ENCODE measurements around the gene PDE1C. TPM values are rescaled to one million over a fixed set of nuclear protein-coding genes. Genes with fewer than 3 reads are reported as not detected.
A peak's percentile ranks its signal among the peaks of the same experiment; 100 is the strongest.

PDE1C gene
- total RNA-seq, 1 experiment from 2014 or later = 0.11 TPM

DNA sequence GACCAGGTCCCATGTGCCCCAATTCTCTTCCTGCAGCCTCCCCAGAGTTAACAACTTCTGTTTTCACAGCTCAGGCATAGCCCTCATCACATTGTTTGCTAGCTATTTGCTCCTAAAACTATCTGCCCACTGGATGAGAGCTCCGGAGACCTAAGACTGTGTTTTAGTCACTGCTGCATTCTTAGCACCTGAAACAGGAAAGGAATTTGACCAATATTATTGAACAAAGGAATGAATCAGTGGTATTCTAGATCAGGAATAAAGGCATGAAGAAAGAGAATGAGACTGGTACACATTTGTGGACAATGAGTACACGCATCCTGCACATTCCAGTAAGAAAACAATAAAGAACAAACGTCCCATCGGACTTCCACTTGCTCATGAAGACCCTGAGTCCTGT lies 328.4 kb downstream of the PDE1C start:
- no peak for DNase-seq (ENCODE audit: low read depth in 1 of 2, low spot score in 2 of 2)
- Histone ChIP-seq H3K4me1 (replicated peaks) (no peaks in the 10 kb centered on the region), H3K4me3 (no peak overlapping the region), H3K27me3 (replicated peaks) (no peaks in the 10 kb centered on the region), H3K9me3 (replicated peaks) (no peaks in the 10 kb centered on the region), H3K36me3 (no peaks in the 10 kb centered on the region), H3K27ac (no peak overlapping the region)

DNA sequence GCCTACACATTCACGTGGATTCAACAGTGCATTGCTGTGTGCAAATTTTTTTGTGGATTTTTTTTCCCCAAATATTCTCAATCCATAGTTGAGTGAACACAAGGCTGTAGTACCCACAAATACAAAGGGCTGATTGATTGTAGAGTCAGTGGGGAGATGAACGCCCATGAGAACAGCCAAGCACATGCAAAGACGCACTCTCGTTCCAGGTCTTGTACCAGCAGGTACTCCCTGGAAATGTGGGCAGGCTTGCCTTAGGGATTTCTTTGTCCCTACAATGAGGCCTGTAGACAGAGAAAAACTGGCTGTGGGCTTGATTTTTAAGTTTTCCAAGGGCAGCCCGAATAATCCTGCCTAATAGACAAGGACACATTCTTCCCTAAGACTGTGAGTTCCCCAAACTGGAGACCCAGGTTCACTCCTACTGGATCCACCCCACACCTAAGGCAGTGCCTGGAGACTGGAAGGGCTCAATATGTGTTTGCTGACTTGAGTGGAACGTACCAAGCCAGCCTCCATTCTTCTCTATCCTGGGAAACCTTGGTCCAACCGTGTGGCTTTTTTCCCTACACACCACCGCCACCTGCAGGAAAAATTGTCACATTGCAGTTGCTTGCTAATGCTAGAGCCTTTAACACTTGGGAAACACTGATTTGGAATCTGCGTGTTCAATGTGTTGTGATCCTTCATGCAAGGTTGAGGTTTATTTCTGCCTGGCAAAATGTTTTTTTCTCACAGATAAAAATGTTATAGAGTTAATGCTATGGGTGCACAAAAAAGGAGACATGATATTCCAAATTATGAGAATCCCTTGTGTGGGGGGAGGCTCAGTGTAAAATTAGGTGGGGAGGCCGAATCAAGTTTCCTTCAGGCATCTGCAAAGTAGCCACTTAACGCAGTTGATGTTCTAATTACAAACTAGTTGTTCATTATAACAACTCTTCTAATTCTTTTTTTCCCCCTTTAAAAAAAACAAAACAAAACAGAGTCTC lies 333.9 kb downstream of the PDE1C start:
- peak; percentile 15 to 45 for DNase-seq (ENCODE audit: low read depth in 1 of 2, low spot score in 2 of 2)
- H3K4me3 ChIP-seq = no peak overlapping the region
- H3K27ac ChIP-seq = no peak overlapping the region
- H3K9me3 ChIP-seq (replicated peaks) = no peaks in the 10 kb centered on the region
- no peaks in the 10 kb centered on the region for H3K4me1 ChIP-seq (replicated peaks)
- H3K27me3 ChIP-seq (replicated peaks) = no peaks in the 10 kb centered on the region
- H3K36me3 ChIP-seq = no peaks in the 10 kb centered on the region

DNA sequence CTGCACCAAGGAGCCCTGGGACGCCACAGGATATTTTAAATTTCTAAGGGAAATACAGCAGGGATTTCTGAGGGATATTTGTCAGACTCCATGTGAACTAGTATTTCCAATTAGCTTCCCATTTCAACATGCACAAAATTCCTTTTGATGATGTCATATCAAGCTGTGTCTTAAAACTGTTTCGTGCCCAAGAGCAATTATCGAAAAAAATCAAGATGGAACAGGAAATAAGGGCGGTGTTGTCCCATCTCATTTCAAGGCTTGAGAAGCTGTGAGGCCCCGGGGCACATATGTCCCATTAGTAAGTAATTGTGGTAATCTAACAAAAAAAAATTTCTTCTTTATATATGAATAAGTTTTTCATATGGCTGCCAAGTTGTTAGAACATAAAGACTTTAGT lies 335.8 kb downstream of the PDE1C start:
- no peak for DNase-seq (ENCODE audit: low read depth in 1 of 2, low spot score in 2 of 2)
- no peak overlapping the region for H3K4me3 ChIP-seq

DNA sequence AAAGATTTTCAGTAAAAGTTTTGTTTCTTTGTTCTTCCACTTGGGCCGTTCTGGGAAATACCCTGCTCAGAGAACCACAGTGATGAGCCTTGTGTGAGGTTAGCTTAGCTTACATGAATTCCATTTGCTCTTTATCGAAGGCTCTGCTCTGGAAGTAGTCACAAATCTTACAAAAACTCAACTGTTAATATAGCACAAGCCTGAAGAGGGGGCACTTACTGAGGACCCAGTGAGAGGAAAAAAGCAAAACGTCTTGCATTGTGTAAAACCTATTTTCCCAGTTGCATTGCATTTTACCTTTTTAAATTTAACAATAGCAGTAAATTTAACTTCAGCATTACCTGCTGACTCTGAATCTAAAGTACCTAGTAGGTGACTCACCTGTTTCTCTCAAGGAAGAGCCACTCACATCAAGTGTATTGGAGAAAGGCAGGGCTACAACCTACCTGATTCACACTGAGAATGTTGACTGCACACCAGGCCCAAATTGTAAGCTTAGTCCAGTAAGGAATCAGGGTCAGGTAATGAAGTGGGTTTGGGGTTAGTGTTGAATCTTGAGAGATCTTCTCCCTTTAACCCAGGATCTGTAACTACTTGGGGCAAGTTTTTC lies 340.9 kb downstream of the PDE1C start:
- Histone ChIP-seq H3K27ac (no peak overlapping the region), H3K9me3 (replicated peaks) (0 out of 2 replicates have a peak, but pooled peaks cover 2% of the 10 kb centered on the region), H3K4me1 (replicated peaks) (no peaks in the 10 kb centered on the region), H3K36me3 (no peaks in the 10 kb centered on the region), H3K27me3 (replicated peaks) (no peaks in the 10 kb centered on the region), H3K4me3 (no peak overlapping the region)
- DNase-seq (ENCODE audit: low read depth in 1 of 2, low spot score in 2 of 2) = no peak

More for the DNA sequence above, 335.8 kb downstream of the PDE1C start:
- Histone ChIP-seq H3K9me3 (replicated peaks) (no peaks in the 10 kb centered on the region), H3K36me3 (no peaks in the 10 kb centered on the region), H3K4me1 (replicated peaks) (no peaks in the 10 kb centered on the region), H3K27ac (no peak overlapping the region), H3K27me3 (replicated peaks) (no peaks in the 10 kb centered on the region)

DNA sequence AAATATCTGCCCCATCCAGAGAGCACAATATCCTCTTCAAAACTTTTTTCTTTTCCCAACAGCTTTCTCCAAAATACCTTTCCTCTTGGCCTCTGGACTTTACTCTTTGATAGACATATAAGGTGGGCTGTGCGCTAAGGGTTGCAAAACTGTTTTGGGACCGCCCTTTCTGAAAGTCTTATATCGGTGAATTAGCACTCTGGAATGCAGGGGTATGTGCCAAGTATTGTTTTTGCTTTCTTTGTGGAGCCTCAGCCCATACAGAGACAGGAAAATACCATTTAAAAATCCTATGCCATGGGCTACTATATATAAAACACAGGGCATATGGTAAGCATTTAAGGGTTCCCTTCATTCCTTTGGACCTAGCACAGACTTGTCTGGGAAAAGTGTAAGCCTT lies 345.5 kb downstream of the PDE1C start:
- Histone ChIP-seq H3K9me3 (replicated peaks) (0 out of 2 replicates have a peak, but pooled peaks cover 2% of the 10 kb centered on the region), H3K27ac (no peak overlapping the region), H3K27me3 (replicated peaks) (no peaks in the 10 kb centered on the region), H3K4me1 (replicated peaks) (no peaks in the 10 kb centered on the region), H3K36me3 (no peaks in the 10 kb centered on the region), H3K4me3 (no peak overlapping the region)
- DNase-seq (ENCODE audit: low read depth in 1 of 2, low spot score in 2 of 2) = no peak

DNA sequence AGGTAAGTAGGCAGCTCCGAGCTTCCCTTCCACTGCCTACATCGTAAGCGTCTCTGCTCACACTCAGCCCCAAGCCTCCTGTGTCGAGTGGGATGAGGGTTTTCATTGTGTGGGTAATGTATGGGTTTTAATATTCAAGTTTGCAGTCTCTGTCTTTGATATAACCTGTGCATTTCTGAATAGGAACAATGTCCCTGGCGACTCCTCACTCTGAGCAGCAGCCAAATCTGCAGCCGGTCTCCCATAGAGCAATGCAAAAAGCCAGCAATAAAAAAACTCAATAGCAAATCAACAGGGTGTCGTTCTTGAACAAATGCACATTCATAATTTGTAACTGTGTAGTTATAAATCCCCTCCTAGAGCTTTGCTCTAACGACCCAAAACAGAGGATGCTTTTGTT lies 349.8 kb downstream of the PDE1C start:
- no peak for DNase-seq (ENCODE audit: low read depth in 1 of 2, low spot score in 2 of 2)
- H3K4me1 ChIP-seq (replicated peaks) = no peaks in the 10 kb centered on the region
- H3K9me3 ChIP-seq (replicated peaks) = no peaks in the 10 kb centered on the region
- H3K36me3 ChIP-seq = no peaks in the 10 kb centered on the region
- no peaks in the 10 kb centered on the region for H3K27me3 ChIP-seq (replicated peaks)
- H3K27ac ChIP-seq = no peak overlapping the region
- no peak overlapping the region for H3K4me3 ChIP-seq

DNA sequence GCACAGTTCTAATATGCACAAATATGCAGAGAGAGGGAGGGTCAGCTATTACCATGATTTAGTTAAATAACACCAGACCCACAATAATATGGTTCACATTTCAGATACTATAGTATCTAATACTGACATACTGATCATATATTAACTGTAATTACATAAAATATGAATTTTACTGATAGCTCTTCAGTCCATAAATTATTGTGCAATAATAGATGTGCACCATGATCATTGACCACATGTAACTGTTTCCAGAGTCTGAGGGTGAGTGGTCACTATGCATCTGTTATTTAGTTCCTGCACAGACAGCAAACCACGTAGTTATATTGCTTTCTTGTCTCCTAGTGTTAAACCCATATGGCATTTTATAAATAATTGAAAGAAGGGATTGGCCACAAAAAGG lies 353.9 kb downstream of the PDE1C start:
- no peak for DNase-seq (ENCODE audit: low read depth in 1 of 2, low spot score in 2 of 2)
- Histone ChIP-seq H3K27ac (no peak overlapping the region), H3K9me3 (replicated peaks) (no peaks in the 10 kb centered on the region), H3K4me3 (no peak overlapping the region), H3K4me1 (replicated peaks) (no peaks in the 10 kb centered on the region), H3K27me3 (replicated peaks) (no peaks in the 10 kb centered on the region), H3K36me3 (no peaks in the 10 kb centered on the region)

DNA sequence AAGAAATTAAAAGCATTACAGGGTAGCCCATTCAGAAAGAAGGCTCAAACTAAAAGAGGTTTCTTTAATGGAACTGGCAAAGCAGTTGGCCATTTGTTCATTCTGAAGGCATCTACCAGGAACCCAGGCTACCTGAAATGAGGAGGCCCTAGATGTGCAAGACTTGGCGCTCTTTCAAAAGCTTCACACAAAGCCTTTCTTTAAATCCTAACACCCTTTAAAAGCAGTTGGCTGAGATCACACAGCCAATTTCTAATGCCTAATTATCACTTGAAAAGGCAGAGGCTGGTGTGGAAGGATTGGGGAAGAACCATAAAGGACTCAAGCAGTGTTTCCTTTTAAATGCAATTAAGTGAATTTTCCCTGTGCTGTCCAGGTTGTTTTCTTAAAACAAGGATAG lies 360.0 kb downstream of the PDE1C start:
- H3K4me1 ChIP-seq (replicated peaks) = no peaks in the 10 kb centered on the region

DNA sequence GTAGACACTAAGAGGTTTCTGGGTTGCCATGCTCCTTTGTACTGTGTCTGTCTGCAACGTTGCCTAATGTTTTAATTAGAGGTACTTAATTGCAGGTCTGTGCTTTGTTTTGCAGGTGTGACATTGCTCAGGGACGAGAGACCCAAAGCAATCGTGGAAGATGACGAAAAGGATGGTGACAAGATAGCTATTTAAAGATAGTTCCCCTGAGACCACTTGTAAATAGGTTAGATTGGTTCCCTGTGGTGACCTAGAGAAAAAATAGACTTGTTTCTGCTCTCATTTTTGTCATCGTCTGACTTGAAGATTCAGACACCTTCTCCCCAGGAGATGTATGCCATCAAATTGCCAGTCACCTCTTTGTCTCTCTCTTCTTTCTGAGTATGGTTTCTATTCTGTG lies 363.1 kb downstream of the PDE1C start:
- Histone ChIP-seq H3K4me1 (replicated peaks) (no peaks in the 10 kb centered on the region), H3K4me3 (no peak overlapping the region), H3K27me3 (replicated peaks) (0 out of 2 replicates have a peak, but pooled peaks cover 2% of the 10 kb centered on the region), H3K36me3 (no peaks in the 10 kb centered on the region), H3K9me3 (replicated peaks) (no peaks in the 10 kb centered on the region), H3K27ac (no peak overlapping the region)
- DNase-seq (ENCODE audit: low read depth in 1 of 2, low spot score in 2 of 2) = no peak

More for the DNA sequence above, 360.0 kb downstream of the PDE1C start:
- no peaks in the 10 kb centered on the region for H3K36me3 ChIP-seq
- no peak overlapping the region for H3K27ac ChIP-seq
- no peak overlapping the region for H3K4me3 ChIP-seq
- H3K9me3 ChIP-seq (replicated peaks) = no peaks in the 10 kb centered on the region
- DNase-seq (ENCODE audit: low read depth in 1 of 2, low spot score in 2 of 2) = no peak
- H3K27me3 ChIP-seq (replicated peaks) = 0 out of 2 replicates have a peak, but pooled peaks cover 2% of the 10 kb centered on the region

DNA sequence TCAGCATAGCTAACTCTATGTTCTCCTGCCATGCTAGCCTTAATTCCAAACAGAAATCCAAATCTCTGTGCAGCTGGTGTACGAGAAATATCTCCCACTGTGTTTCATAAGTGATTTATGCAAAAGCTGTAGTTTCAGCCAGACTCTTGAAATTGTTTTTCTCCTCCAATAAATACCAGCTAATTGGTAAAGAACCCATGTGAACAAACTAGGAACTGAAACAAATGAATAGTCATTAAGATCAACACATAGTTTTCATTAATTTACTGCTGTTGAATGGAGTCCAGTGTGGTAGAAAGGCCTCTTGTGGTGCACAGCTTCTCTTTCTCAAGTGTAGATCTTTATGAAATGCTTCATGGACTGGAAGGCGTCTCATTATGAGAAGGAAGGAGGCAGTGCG lies 364.8 kb downstream of the PDE1C start:
- 0 out of 2 replicates have a peak, but pooled peaks cover 2% of the 10 kb centered on the region for H3K27me3 ChIP-seq (replicated peaks)
- H3K4me1 ChIP-seq (replicated peaks) = no peaks in the 10 kb centered on the region
- no peak overlapping the region for H3K4me3 ChIP-seq
- no peaks in the 10 kb centered on the region for H3K9me3 ChIP-seq (replicated peaks)
- H3K36me3 ChIP-seq = no peaks in the 10 kb centered on the region
- no peak for DNase-seq (ENCODE audit: low read depth in 1 of 2, low spot score in 2 of 2)
- no peak overlapping the region for H3K27ac ChIP-seq

DNA sequence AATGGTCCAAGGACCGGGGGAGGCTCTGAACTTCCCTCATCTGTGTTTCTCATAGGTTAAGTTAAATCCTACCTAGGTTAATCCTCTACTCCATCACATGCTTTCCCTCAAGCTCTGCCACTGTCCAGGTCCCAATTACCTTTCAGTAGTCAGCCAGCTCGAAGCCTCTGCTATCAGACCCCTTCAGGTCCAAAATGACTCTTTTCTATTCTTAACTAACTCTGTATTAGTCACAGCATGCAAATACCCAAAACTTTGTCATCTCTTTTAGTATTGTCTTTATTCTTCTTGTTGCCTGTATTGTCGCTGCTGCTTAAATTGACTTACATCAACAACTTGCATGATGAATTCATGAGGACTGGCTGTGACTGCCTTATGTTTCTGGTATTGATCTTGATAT lies 367.9 kb downstream of the PDE1C start:
- no peaks in the 10 kb centered on the region for H3K4me1 ChIP-seq (replicated peaks)

More for the DNA sequence above, 367.9 kb downstream of the PDE1C start:
- Histone ChIP-seq H3K9me3 (replicated peaks) (no peaks in the 10 kb centered on the region), H3K36me3 (no peaks in the 10 kb centered on the region), H3K4me3 (no peak overlapping the region), H3K27ac (no peak overlapping the region), H3K27me3 (replicated peaks) (0 out of 2 replicates have a peak, but pooled peaks cover 2% of the 10 kb centered on the region)
- no peak for DNase-seq (ENCODE audit: low read depth in 1 of 2, low spot score in 2 of 2)
